Esophagus muscularis mucosa (tissue), 4 donors: ENCODE data around the gene OR1C1. TPM values are rescaled to one million over a fixed set of nuclear protein-coding genes. Genes with fewer than 3 reads are reported as not detected.
"Not testable (repeated sequence)": the region's sequence is repeated elsewhere in the genome, so short reads cannot be mapped to it uniquely, and the experiment has no call there.

Experiments used
- DNase-seq: peaks from one replicate; pipeline ENCODE4 v3.0.0-alpha.2; 2017; ENCODE audit errors: extremely low spot score
- H3K27ac ChIP-seq, 4 donors: fragments of 200-600 bp; sonication (generic); replicated peaks in 1 of 4; 1 replicate in 3 of 4; 2 replicates in 1 of 4; pipeline ENCODE4 v1.5.1; 2016 to 2019; ENCODE audit warnings: mild to moderate bottlenecking in 1 of 4
- H3K27me3 ChIP-seq, 4 donors: fragments of 200-600 bp; sonication (generic); one replicate each; pipeline versions ENCODE4 v1.5.1 to v1.6.0; 2016 to 2019
- H3K36me3 ChIP-seq, 4 donors: fragments of 200-600 bp; sonication (generic); one replicate each; pipeline ENCODE4 v1.5.1; 2016 to 2019
- H3K4me1 ChIP-seq, 4 donors: fragments of 200-600 bp; sonication (generic); one replicate each; pipeline ENCODE4 v1.5.1; 2016 to 2019
- H3K4me3 ChIP-seq, 4 donors: fragments of 200-600 bp; sonication (generic); 1 replicate in 2 of 4; 2 replicates in 2 of 4; pipeline ENCODE4 v1.5.1; 2016 to 2019; ENCODE audit warnings: mild to moderate bottlenecking in 4 of 4, moderate library complexity in 1 of 4
- H3K9me3 ChIP-seq, 4 donors: fragments of 200-600 bp; sonication (generic); 1 replicate in 3 of 4; 2 replicates in 1 of 4; pipeline ENCODE4 v1.5.1; 2016 to 2019
- EP300 ChIP-seq: sonication (generic); formaldehyde crosslinking; IDR thresholded peaks from one replicate; pipeline ENCODE4 v1.6.1; 2017; ENCODE audit warnings: antibody characterized with exemption
- POLR2A ChIP-seq: fragments of 450-650 bp; IDR thresholded peaks from one replicate; pipeline ENCODE4 v1.6.1; 2017; ENCODE audit warnings: antibody characterized with exemption, moderate library complexity, mild to moderate bottlenecking, low read depth
- POLR2AphosphoS5 ChIP-seq, 2 donors: sonication (generic); formaldehyde crosslinking; IDR thresholded peaks; one replicate each; pipeline ENCODE4 v1.6.1; 2017; ENCODE audit warnings: antibody characterized with exemption in 2 of 2
- WGBS: methylation state at CpG from one replicate; pipeline ENCODE4 v1.1.5; 2018; 5-methylcytosine and 5-hydroxymethylcytosine counted together
- intact Hi-C: fragments of 100-400 bp; cut with DNase I; formaldehyde crosslinking; loops from one replicate; pipeline ENCODE4 v1.15.1; 2023
- total RNA-seq, 4 donors: library from RNA; depleted of rRNA; stranded (reverse); fragments of >200 nt; gene quantifications; one replicate each; pipeline versions ENCODE4 v1.1.0 to v1.2.1, GENCODE V29; 2016
- TF ChIP-seq, protein P1 (sequence below), 3 experiments: fragments of 200-600 bp in 2 of 3; fragments of 450-650 bp in 1 of 3; sonication (generic) in 2 of 3; IDR thresholded peaks; one replicate each; pipeline ENCODE4 v1.5.1; 2017 to 2019; ENCODE audit warnings: antibody characterized with exemption in 3 of 3, mild to moderate bottlenecking in 2 of 3, moderate library complexity in 1 of 3

OR1C1 gene
- total RNA-seq, 4 donors from 2014 or later = not detected

DNA sequence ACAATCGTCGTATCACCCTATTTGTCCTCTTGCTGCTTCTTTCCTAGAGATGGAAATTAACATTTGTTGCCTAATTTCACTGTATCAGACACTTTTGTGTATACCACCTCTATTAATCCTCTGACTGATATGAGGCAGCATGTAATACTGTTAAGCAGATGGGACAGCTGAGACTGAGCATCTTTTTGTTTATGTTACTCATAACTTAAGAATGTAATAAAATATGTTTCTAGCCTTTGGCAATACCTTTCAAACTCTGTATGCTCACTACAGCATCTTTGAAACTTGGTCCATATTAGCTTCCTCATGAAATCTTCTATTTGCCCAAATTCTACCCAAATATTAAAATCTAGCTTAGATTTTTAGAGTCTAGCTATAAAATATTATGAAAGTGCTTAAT is 19.6 kb downstream of the OR1C1 start:
- no peaks in the 10 kb centered on the region for H3K9me3 ChIP-seq
- no peaks in the 10 kb centered on the region for H3K4me1 ChIP-seq
- TF ChIP-seq POLR2A (no peak), EP300 (no peak), POLR2AphosphoS5 (IDR thresholded peaks at IDR 0.05) (no peak)
- TF ChIP-seq, protein P1, sequence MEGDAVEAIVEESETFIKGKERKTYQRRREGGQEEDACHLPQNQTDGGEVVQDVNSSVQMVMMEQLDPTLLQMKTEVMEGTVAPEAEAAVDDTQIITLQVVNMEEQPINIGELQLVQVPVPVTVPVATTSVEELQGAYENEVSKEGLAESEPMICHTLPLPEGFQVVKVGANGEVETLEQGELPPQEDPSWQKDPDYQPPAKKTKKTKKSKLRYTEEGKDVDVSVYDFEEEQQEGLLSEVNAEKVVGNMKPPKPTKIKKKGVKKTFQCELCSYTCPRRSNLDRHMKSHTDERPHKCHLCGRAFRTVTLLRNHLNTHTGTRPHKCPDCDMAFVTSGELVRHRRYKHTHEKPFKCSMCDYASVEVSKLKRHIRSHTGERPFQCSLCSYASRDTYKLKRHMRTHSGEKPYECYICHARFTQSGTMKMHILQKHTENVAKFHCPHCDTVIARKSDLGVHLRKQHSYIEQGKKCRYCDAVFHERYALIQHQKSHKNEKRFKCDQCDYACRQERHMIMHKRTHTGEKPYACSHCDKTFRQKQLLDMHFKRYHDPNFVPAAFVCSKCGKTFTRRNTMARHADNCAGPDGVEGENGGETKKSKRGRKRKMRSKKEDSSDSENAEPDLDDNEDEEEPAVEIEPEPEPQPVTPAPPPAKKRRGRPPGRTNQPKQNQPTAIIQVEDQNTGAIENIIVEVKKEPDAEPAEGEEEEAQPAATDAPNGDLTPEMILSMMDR (IDR thresholded peaks at IDR 0.05) = no peak
- H3K27ac ChIP-seq = no peak overlapping the region
- WGBS = 91% methylated on average over 2 of the region's 2 CpGs
- H3K4me3 ChIP-seq = no peak overlapping the region
- no peaks in the 10 kb centered on the region for H3K27me3 ChIP-seq
- DNase-seq = no peak
- intact Hi-C loops = no loop called here
- H3K36me3 ChIP-seq = no peaks in the 10 kb centered on the region

DNA sequence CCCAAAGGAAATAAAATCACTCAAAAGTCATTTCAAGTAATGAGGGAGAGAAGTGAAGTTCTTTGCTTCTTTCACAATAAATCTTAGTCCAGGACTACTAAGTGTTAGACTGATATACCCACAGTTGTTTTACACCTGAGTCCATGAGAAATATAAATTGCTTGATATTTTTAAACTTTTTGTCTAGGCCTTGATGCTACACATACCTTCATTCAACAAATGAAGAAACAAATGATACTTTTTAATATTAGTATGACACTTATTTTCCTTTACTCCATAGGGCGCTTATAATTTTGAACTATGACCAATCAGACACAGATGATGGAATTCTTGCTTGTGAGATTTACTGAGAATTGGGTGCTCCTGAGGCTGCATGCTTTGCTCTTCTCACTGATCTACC is 22.0 kb downstream of the OR1C1 start, which contains the start of gene OR14K1:
Gene OR14K1, plus strand, starts transcription at position 301 of the 400 bp plus-strand sequence. Its CDS starts 0 bp downstream, at position 301.
- intact Hi-C loops = no loop called here
- DNase-seq = no peak
- no peaks in the 10 kb centered on the region for H3K27me3 ChIP-seq
- no peaks in the 10 kb centered on the region for H3K9me3 ChIP-seq
- TF ChIP-seq EP300 (no peak), POLR2A (no peak), POLR2AphosphoS5 (IDR thresholded peaks at IDR 0.05) (no peak)
- TF ChIP-seq, protein P1 (IDR thresholded peaks at IDR 0.05) = no peak
- H3K36me3 ChIP-seq = no peaks in the 10 kb centered on the region
- no peaks in the 10 kb centered on the region for H3K4me1 ChIP-seq
- H3K27ac ChIP-seq = no peak within 1 kb of the TSS
- 89% methylated on average over 1 of the region's 1 CpG for WGBS
- no peak within 1 kb of the TSS for H3K4me3 ChIP-seq

DNA sequence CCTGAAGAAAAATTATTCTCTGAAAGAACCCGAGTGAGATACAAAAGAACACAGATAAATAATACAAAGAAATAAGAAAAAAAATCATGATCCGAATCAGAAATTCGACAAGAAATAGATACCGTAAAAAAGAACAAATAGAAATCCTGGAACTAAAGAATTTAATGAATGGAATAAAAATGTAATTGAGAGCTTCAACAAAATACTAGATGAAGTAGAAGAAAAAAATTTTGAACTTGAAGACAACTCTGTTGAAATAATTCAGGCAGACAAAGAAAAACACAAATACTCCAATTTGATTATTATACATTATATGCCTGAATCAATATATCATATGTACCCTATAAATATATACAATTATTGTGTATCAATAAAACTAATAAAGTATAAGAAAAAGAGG is 39.1 kb downstream of the OR1C1 start:
- TF ChIP-seq, protein P1 (IDR thresholded peaks at IDR 0.05) = no peak
- TF ChIP-seq POLR2A = no peak
- TF ChIP-seq POLR2AphosphoS5 (IDR thresholded peaks at IDR 0.05) = no peak
- TF ChIP-seq EP300 = no peak
- H3K27ac ChIP-seq = no peak overlapping the region
- WGBS = 88% methylated on average over 4 of the region's 4 CpGs
- H3K4me1 ChIP-seq = no peaks in the 10 kb centered on the region
- H3K27me3 ChIP-seq = no peaks in the 10 kb centered on the region
- no peaks in the 10 kb centered on the region for H3K36me3 ChIP-seq
- intact Hi-C loops = no loop called here
- no peak overlapping the region for H3K4me3 ChIP-seq
- H3K9me3 ChIP-seq = peaks cover 0 to 10% (median 2%) of the 10 kb centered on the region in 4 donors
- DNase-seq = no peak

DNA sequence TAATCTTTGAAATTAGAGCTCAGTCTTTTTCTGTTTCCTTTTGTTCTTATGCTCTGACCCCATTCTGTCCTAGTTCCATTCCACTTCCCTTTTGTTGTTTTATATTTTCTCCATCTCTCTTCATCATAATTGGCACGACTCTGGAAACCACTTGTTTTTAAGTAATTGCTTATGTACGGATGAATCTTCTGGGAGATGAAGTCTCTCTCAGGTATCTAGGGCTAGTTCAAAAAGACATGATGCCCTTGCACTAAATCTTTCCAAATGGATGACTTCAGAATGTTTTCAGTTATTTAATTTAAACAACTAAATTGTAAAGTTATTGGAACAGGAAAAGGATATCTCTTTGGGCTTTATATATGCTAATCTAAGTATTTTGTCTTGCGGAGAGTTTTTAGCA is 43.8 kb downstream of the OR1C1 start, which contains the start of gene OR6F1:
Gene OR6F1, minus strand, starts transcription at position 101 of the 400 bp plus-strand sequence. CDS start 3,891 bp downstream, outside the sequence.
- Histone ChIP-seq H3K36me3 (no peaks in the 10 kb centered on the region), H3K4me1 (no peaks in the 10 kb centered on the region), H3K9me3 (peaks cover 0 to 10% (median 2%) of the 10 kb centered on the region in 4 donors), H3K27me3 (no peaks in the 10 kb centered on the region), H3K27ac (no peak within 1 kb of the TSS), H3K4me3 (no peak within 1 kb of the TSS)
- TF ChIP-seq, protein P1 (IDR thresholded peaks at IDR 0.05) = no peak
- no peak for TF ChIP-seq POLR2A
- TF ChIP-seq POLR2AphosphoS5 (IDR thresholded peaks at IDR 0.05) = no peak
- TF ChIP-seq EP300 = no peak
- intact Hi-C loops = no loop called here
- no peak for DNase-seq
- WGBS = 78% methylated on average over 3 of the region's 3 CpGs

DNA sequence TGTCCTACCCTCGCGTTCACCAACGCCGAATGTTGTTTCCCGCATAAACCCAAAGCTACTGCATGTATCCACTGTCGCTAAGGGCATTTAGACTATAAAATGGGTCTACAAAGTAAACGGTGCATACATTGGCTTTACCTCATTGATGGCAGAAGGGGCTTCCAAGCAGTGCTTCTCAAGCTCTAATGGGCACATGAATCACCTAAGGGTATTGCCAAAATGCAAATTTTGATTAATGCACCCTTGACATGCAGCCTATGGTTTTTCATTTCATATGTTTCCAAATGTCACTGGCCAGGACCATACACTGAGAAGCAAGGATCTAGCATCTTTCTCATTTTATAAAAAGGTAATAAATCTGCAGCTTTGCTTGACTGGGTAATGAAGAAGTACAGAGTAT is 46.6 kb downstream of the OR1C1 start:
- no peak for TF ChIP-seq EP300
- TF ChIP-seq, protein P1 (IDR thresholded peaks at IDR 0.05) = no peak
- TF ChIP-seq POLR2A = no peak
- TF ChIP-seq POLR2AphosphoS5 (IDR thresholded peaks at IDR 0.05) = no peak
- intact Hi-C loops = no loop called here
- Histone ChIP-seq H3K4me1 (no peaks in the 10 kb centered on the region), H3K27me3 (no peaks in the 10 kb centered on the region), H3K36me3 (no peaks in the 10 kb centered on the region), H3K27ac (no peak overlapping the region), H3K9me3 (no peaks in the 10 kb centered on the region), H3K4me3 (no peak overlapping the region)
- 89% methylated on average over 7 of the region's 7 CpGs for WGBS
- DNase-seq = no peak

DNA sequence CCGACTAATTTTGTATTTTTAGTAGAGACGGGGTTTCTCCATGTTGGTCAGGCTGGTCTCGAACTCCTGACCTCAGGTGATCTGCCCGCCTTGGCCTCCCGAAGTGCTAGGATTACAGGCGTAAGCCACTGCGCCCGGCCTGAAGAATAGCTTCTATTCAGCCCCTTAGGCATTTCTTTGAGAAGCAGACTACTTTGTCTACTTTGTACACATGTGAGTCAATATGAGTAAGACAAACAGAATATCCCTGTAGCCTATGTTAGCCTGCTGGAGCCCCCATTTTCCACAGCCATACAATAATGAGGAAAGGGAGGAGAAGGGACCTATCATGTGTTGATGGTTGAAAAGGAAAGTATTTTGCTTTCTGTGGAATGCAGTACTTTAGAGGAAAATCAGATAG is 49.7 kb downstream of the OR1C1 start:
- intact Hi-C loops, H3K4me1 ChIP-seq, H3K9me3 ChIP-seq, H3K27me3 ChIP-seq, H3K36me3 ChIP-seq, H3K4me3 ChIP-seq, H3K27ac ChIP-seq, DNase-seq: not testable (repeated sequence)
- 93% methylated on average over 8 of the region's 8 CpGs for WGBS
